H1 (cell line): ENCODE data around the gene NCAM1.

ENCODE experiments used
- ATF2 ChIP-seq: IDR thresholded peaks from 2 replicates; pipeline ENCODE4 v1.6.1; 2012; ENCODE audit warnings: low read length, inconsistent platforms
- CTCF ChIP-seq, 3 experiments: IDR thresholded peaks; 1 replicate in 2 of 3; 2 replicates in 1 of 3; pipeline versions ENCODE4 v1.5.1 to v1.6.1; 2011; ENCODE audit warnings: low read length in 3 of 3, mild to moderate bottlenecking in 3 of 3, inconsistent platforms in 2 of 3, low read depth in 1 of 3, moderate library complexity in 1 of 3; ENCODE audit not compliant: insufficient read depth in 1 of 3; ENCODE audit errors: control extremely low read depth in 1 of 3
- EZH2 ChIP-seq: fragments of 200-600 bp; sonication (generic); IDR thresholded peaks from 2 replicates; pipeline ENCODE4 v1.7.1; 2012; ENCODE audit warnings: low read depth, mild to moderate bottlenecking, moderate library complexity, low read length, inconsistent platforms; ENCODE audit not compliant: severe bottlenecking
- JUND ChIP-seq: IDR thresholded peaks from 2 replicates; pipeline ENCODE4 v1.6.1; 2011; ENCODE audit warnings: mild to moderate bottlenecking, improper control_type of control experiment, low read length
- TBP ChIP-seq: IDR thresholded peaks from 2 replicates; pipeline ENCODE4 v1.6.1; 2011; ENCODE audit warnings: low read depth, low read length, improper control_type of control experiment
- YY1 ChIP-seq: IDR thresholded peaks from 2 replicates; pipeline ENCODE4 v1.6.1; 2011; ENCODE audit warnings: low read depth, mild to moderate bottlenecking, low read length

GRCh38 chr11:113195728-113196127 lies 234.5 kb downstream of the NCAM1 start:
- TF ChIP-seq CTCF (IDR thresholded peaks at IDR 0.05; ENCODE audit: control extremely low read depth in 1 of 3, insufficient read depth in 1 of 3, low read depth in 1 of 3, low read length in 3 of 3) (no peak), ATF2 (no peak), EZH2 (no peak), TBP (no peak), JUND (no peak), YY1 (no peak)
